HG02938 (cell line): ENCODE data around the gene SDK1.

ENCODE experiments used
- ATAC-seq: cut with Tn5 transposase; IDR thresholded peaks from one replicate; pipeline ENCODE4 v1.9.1; 2021; ENCODE audit warnings: mild to moderate bottlenecking, moderate library complexity; ENCODE audit not compliant: unreplicated experiment

SDK1 gene

GRCh38 chr7:4115442-4115841 lies 814.4 kb downstream of the SDK1 start:
- no peak for ATAC-seq

- ATAC-seq = no peak
Measured at GRCh38 chr7:4115941-4116610, 815.0 kb downstream of the SDK1 start.

- ATAC-seq = no peak
Measured at GRCh38 chr7:4119848-4120247, 818.8 kb downstream of the SDK1 start.

GRCh38 chr7:4123346-4123745 lies 822.3 kb downstream of the SDK1 start:
- ATAC-seq = no peak

- ATAC-seq = no peak
Measured at GRCh38 chr7:4123823-4124222, 822.8 kb downstream of the SDK1 start.

- ATAC-seq = no peak
Measured at GRCh38 chr7:4124556-4125477, 823.8 kb downstream of the SDK1 start.

GRCh38 chr7:4127909-4128560 lies 827.0 kb downstream of the SDK1 start:
- ATAC-seq = no peak

GRCh38 chr7:4129481-4130122 lies 828.5 kb downstream of the SDK1 start:
- ATAC-seq = no peak

- ATAC-seq = no peak
Measured at GRCh38 chr7:4131063-4131462, 830.0 kb downstream of the SDK1 start.

GRCh38 chr7:4132221-4132620 lies 831.2 kb downstream of the SDK1 start:
- no peak for ATAC-seq

GRCh38 chr7:4133491-4134044 lies 832.5 kb downstream of the SDK1 start:
- no peak for ATAC-seq

- ATAC-seq = no peak
Measured at GRCh38 chr7:4134204-4134603, 833.2 kb downstream of the SDK1 start.

GRCh38 chr7:4134631-4135030 lies 833.6 kb downstream of the SDK1 start:
- no peak for ATAC-seq

GRCh38 chr7:4135301-4135700 lies 834.2 kb downstream of the SDK1 start:
- ATAC-seq = no peak

GRCh38 chr7:4136036-4136435 lies 835.0 kb downstream of the SDK1 start:
- no peak for ATAC-seq

- no peak for ATAC-seq
Measured at GRCh38 chr7:4136501-4137110, 835.6 kb downstream of the SDK1 start.

- no peak for ATAC-seq
Measured at GRCh38 chr7:4137552-4137951, 836.5 kb downstream of the SDK1 start.

- ATAC-seq = no peak
Measured at GRCh38 chr7:4138866-4139265, 837.8 kb downstream of the SDK1 start.

GRCh38 chr7:4139656-4140625 lies 838.9 kb downstream of the SDK1 start:
- no peak for ATAC-seq
